ENCODE results near the gene PRF1.

DNA sequence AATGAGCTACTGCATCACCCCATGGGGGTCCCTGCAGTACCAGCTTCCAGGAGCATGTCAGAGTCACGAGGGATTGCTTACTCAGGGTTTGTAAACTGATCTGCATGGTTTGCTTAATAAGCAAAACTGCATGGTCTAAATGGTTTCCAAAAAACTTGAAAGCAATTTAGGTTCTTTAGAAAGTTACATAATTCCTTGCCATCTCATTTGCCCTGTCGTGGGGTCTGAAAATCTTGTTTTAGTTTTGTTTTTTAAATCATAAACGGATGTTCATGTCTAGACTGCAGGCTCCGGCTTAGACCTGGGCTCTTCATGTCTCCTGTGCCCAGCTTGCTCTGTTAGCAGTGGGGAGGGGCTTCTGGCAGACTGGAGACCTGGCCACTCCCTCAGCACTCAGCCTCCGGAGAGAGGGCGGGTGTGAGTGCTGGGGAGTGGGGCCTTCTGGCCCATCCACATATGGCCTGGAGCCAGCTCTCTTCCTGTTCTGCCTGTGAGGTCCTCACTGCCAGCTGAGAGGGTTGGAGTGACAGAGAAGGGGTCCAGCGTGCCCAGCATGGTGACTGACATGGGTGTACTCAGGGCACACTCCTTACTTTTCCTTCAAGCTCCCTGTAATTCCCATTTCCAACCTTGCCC, 17.5 kb downstream of the PRF1 start:
- TF ChIP-seq, protein P1, sequence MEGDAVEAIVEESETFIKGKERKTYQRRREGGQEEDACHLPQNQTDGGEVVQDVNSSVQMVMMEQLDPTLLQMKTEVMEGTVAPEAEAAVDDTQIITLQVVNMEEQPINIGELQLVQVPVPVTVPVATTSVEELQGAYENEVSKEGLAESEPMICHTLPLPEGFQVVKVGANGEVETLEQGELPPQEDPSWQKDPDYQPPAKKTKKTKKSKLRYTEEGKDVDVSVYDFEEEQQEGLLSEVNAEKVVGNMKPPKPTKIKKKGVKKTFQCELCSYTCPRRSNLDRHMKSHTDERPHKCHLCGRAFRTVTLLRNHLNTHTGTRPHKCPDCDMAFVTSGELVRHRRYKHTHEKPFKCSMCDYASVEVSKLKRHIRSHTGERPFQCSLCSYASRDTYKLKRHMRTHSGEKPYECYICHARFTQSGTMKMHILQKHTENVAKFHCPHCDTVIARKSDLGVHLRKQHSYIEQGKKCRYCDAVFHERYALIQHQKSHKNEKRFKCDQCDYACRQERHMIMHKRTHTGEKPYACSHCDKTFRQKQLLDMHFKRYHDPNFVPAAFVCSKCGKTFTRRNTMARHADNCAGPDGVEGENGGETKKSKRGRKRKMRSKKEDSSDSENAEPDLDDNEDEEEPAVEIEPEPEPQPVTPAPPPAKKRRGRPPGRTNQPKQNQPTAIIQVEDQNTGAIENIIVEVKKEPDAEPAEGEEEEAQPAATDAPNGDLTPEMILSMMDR (IDR thresholded peaks at IDR 0.05; ENCODE audit: low read depth, low read length), result no peak
- no peak for TF ChIP-seq EZH2phosphoT487 (IDR thresholded peaks at IDR 0.05; ENCODE audit: low read depth)
